ENCODE data around the gene TRIM38. TPM values are rescaled to one million over a fixed set of nuclear protein-coding genes. Genes with fewer than 3 reads are reported as not detected.

Gene TRIM38
- total and polyA plus RNA-seq, 2 donors (not counting 3 experiments of a cell fraction or from before 2014, with no cell fraction given): 5.1 to 13.2 TPM

DNA sequence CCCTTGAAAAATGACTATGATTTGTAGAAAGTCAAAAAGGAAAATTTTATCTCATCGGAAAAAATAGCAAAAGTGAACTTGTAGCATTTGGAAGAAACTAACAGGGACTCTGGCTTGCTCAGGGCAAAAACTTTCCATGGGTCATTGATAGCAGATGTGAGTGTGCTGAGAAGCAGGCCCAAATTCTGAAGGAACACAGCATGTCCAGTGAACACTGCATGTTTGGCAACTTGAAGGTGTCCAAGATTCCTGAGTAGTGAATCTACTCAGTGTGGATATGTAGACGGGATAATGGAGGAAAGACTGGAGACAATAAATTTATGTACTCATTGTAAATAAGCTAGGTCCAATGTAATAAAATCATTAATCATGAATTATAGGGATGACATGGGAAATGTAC lies 40.3 kb upstream of the TRIM38 start:
- Histone ChIP-seq H3K9me1 (replicated peaks; ENCODE audit: control insufficient read depth, extremely low read depth, insufficient read depth, low read length) (no peaks in the 10 kb centered on the region), H3K27me3 (ENCODE audit: control insufficient read depth in 2 of 2, insufficient read depth in 2 of 2, low read length in 2 of 2) (peaks cover 0 to 2% of the 10 kb centered on the region in 2 experiments), H3K4me2 (ENCODE audit: insufficient read depth, low read length) (no peak overlapping the region), H3K27ac (ENCODE audit: insufficient read depth, low read depth, low read length) (no peak overlapping the region), H2AFZ (ENCODE audit: low read depth, low read length) (no peak overlapping the region), H4K20me1 (replicated peaks; ENCODE audit: control insufficient read depth, extremely low read depth, insufficient read depth, low read length) (no peaks in the 10 kb centered on the region), H3K79me2 (ENCODE audit: control insufficient read depth, insufficient read depth, low read length) (no peaks in the 10 kb centered on the region), H3K4me1 (ENCODE audit: control insufficient read depth, extremely low read depth, insufficient read depth, low read length) (no peaks in the 10 kb centered on the region), H3K9me3 (replicated peaks; ENCODE audit: control insufficient read depth, insufficient read depth, low read length) (no peaks in the 10 kb centered on the region), H3K4me3 (replicated peaks in 1 of 3; ENCODE audit: insufficient read depth in 1 of 3, low read depth in 1 of 3, low read length in 3 of 3) (no peak overlapping the region), H3K9ac (replicated peaks; ENCODE audit: extremely low read depth, insufficient read depth, low read length) (no peak overlapping the region), H3K36me3 (ENCODE audit: control insufficient read depth in 2 of 2, extremely low read depth in 1 of 2, insufficient read depth in 2 of 2, low read length in 2 of 2) (no peaks in the 10 kb centered on the region)
- FAIRE-seq (no peak), DNase-seq (ENCODE audit: low read depth, low spot score) (no peak)
- dilution Hi-C loops (cut with MboI; ENCODE audit: extremely low pct_ligation_motif_present, low sequenced_read_pairs) (no loop called here), intact Hi-C loops (cut with micrococcal nuclease) (no loop called here)
- ChIA-PET POLR2A (no interaction called here), CTCF (no interaction called here)
- BruUV-seq (replicated peaks): no TSS peak
- TF ChIP-seq FOS (IDR thresholded peaks at IDR 0.05; ENCODE audit: borderline replicate concordance, insufficient read depth, low read length) (no peak), EZH2 (IDR thresholded peaks at IDR 0.05; ENCODE audit: borderline replicate concordance, low read depth, low read length, severe bottlenecking) (no peak), JUN (IDR thresholded peaks at IDR 0.05; ENCODE audit: borderline replicate concordance, insufficient read depth, insufficient read length, low read depth) (no peak), MAX (IDR thresholded peaks at IDR 0.05; ENCODE audit: insufficient read depth, insufficient read length) (no peak), GATA2 (IDR thresholded peaks at IDR 0.05; ENCODE audit: insufficient read depth, insufficient read length, low read depth, low read length) (no peak), CTCF (IDR thresholded peaks at IDR 0.05; ENCODE audit: extremely low read depth in 1 of 2, insufficient read depth in 1 of 2, low read depth in 1 of 2, low read length in 2 of 2) (no peak), MYC (IDR thresholded peaks at IDR 0.05; ENCODE audit: low read depth, low read length) (no peak), POLR2AphosphoS5 (IDR thresholded peaks at IDR 0.05; ENCODE audit: insufficient read depth, low read depth, low read length) (no peak), POLR2A (IDR thresholded peaks at IDR 0.05; ENCODE audit: low read depth, low read length) (no peak)

Data from endothelial cell of umbilical vein (primary cell).